Activated B cell treated with CpG ODN at 0.5 μM for 24 hours (primary cell): ENCODE measurements around the gene ECT2L. TPM values are rescaled to one million over a fixed set of nuclear protein-coding genes. Genes with fewer than 3 reads are reported as not detected.

ENCODE experiments used
- ATAC-seq: fragments of 200-7000 bp; cut with Tn5 transposase; one replicate; pipeline ENCODE4 v1.10.0; 2021; ENCODE audit warnings: low read depth, mild to moderate bottlenecking, moderate library complexity
- CTCF ChIA-PET: fragments of 350-600 bp; sonication (Branson Sonifier 250); formaldehyde crosslinking; loops from one replicate; lab custom pipeline; 2021; ENCODE audit warnings: antibody characterized with exemption; lab: Charles Lee
- POLR2A ChIA-PET: fragments of 350-600 bp; sonication (Branson Sonifier 250); formaldehyde crosslinking; loops from one replicate; lab custom pipeline; 2021; ENCODE audit warnings: antibody characterized with exemption; lab: Charles Lee
- DNase-seq: peaks from one replicate; pipeline ENCODE4 v3.0.0; 2022
- H3K27ac Mint-ChIP-seq: one replicate; pipeline ENCODE4 v1.8.0; 2020; ENCODE audit warnings: mixed read lengths
- H3K27me3 Mint-ChIP-seq: one replicate; pipeline ENCODE4 v1.8.0; 2021; ENCODE audit warnings: mixed read lengths
- H3K36me3 Mint-ChIP-seq: one replicate; pipeline ENCODE4 v1.8.0; 2021; ENCODE audit warnings: low read depth, mixed read lengths
- H3K4me1 Mint-ChIP-seq: one replicate; pipeline ENCODE4 v1.8.0; 2021; ENCODE audit warnings: mixed read lengths
- H3K4me3 Mint-ChIP-seq: one replicate; pipeline ENCODE4 v1.8.0; 2020; ENCODE audit warnings: mild to moderate bottlenecking, mixed read lengths
- H3K9me3 Mint-ChIP-seq: one replicate; pipeline ENCODE4 v1.8.0; 2020; ENCODE audit warnings: mixed read lengths
- CTCF ChIP-seq: fragments of 200-600 bp; IDR thresholded peaks from one replicate; pipeline ENCODE4 v1.8.0; 2022; ENCODE audit warnings: antibody characterized with exemption, mild to moderate bottlenecking
- intact Hi-C: fragments of 100-400 bp; cut with micrococcal nuclease; formaldehyde crosslinking; loops from one replicate; pipeline ENCODE4 v1.15.1; 2024
- total RNA-seq: library from RNA; stranded (reverse); gene quantifications from 2 replicates; pipeline ENCODE4 v1.2.3, GENCODE V29; 2022

ECT2L gene
- total RNA-seq, 1 donor from 2014 or later, result not detected

GRCh38 chr6:138769102-138769676, 26.7 kb upstream of the ECT2L start:
- Mint-ChIP-seq H3K27me3 (no peaks in the 10 kb centered on the region), H3K9me3 (no peaks in the 10 kb centered on the region), H3K4me1 (peaks cover 26% of the 10 kb centered on the region), H3K27ac (peak overlapping the region; percentile 46), H3K36me3 (peaks cover 10% of the 10 kb centered on the region), H3K4me3 (no peak overlapping the region)
- ChIA-PET POLR2A (no interaction called here), CTCF (interaction anchor here (0.7 to 2.1 kb wide), 6 partner anchors 77 to 653 kb away, joined by 3 to 11 read pairs (median 4); no protein-coding TSS in a partner anchor)
- no peak for ATAC-seq
- no peak for TF ChIP-seq CTCF
- intact Hi-C loops, result loop anchor here (5.0 kb wide), 1 partner anchor 252 kb away; no protein-coding TSS in a partner anchor
- no peak for DNase-seq

GRCh38 chr6:138772596-138773176, 23.2 kb upstream of the ECT2L start:
- peaks cover 28% of the 10 kb centered on the region for H3K4me1 Mint-ChIP-seq

GRCh38 chr6:138773177-138774091, 22.5 kb upstream of the ECT2L start, which contains the start of gene CCDC28A:
TSS of gene CCDC28A (plus strand) at chr6:138773769. CDS start at chr6:138776121, 2,352 bp downstream.
- TF ChIP-seq CTCF, result no peak
- Mint-ChIP-seq H3K27ac (peak within 1 kb of the TSS; percentile 100), H3K27me3 (no peaks in the 10 kb centered on the region), H3K9me3 (no peaks in the 10 kb centered on the region), H3K36me3 (peaks cover 26% of the 10 kb centered on the region), H3K4me3 (peak within 1 kb of the TSS; percentile 100), H3K4me1 (peaks cover 28% of the 10 kb centered on the region)
- CTCF ChIA-PET, result interaction anchor here (0.7 to 1.3 kb wide), 3 partner anchors 591 to 657 kb away, joined by 3 to 6 read pairs (median 3); no protein-coding TSS in a partner anchor
- DNase-seq, result peak; percentile 90
- intact Hi-C loops, result loop anchor here (1.0 to 5.0 kb wide), 8 partner anchors 215 to 666 kb away; partner anchors contain the start of genes ARFGEF3, CITED2, HEBP2 and HECA
- POLR2A ChIA-PET, result interaction anchor here (0.5 to 1.7 kb wide), 12 partner anchors 10 to 1605 kb away, joined by 3 to 19 read pairs (median 4); partner anchors contain the start of genes ABRACL, CITED2, HEBP2 and TXLNB
- ATAC-seq, result peak; percentile 85

More at GRCh38 chr6:138772596-138773176, 23.2 kb upstream of the ECT2L start:
- Mint-ChIP-seq H3K27ac (peak overlapping the region; percentile 100), H3K27me3 (no peaks in the 10 kb centered on the region), H3K9me3 (no peaks in the 10 kb centered on the region), H3K36me3 (peaks cover 19% of the 10 kb centered on the region), H3K4me3 (peak overlapping the region; percentile 100)
- POLR2A ChIA-PET, result interaction anchor here (0.5 to 1.7 kb wide), 9 partner anchors 81 to 602 kb away, joined by 3 to 19 read pairs (median 5); partner anchors contain the start of genes ABRACL, CITED2, HEBP2 and TXLNB
- intact Hi-C loops, result loop anchor here (1.0 to 5.0 kb wide), 8 partner anchors 216 to 665 kb away; partner anchors contain the start of genes ARFGEF3, CITED2, HEBP2 and HECA
- ATAC-seq (no peak), DNase-seq (no peak)
- CTCF ChIA-PET, result interaction anchor here (1.0 to 2.0 kb wide), 4 partner anchors 80 to 657 kb away, joined by 3 to 6 read pairs (median 6); no protein-coding TSS in a partner anchor
- TF ChIP-seq CTCF, result no peak

- intact Hi-C loops, result loop anchor here (5.0 kb wide), 2 partner anchors 612 to 667 kb away; partner anchors contain the start of genes ARFGEF3 and PERP
- Mint-ChIP-seq H3K4me1 (peaks cover 20% of the 10 kb centered on the region), H3K27me3 (no peaks in the 10 kb centered on the region), H3K9me3 (no peaks in the 10 kb centered on the region), H3K27ac (peak overlapping the region; percentile 100), H3K4me3 (peak overlapping the region; percentile 100), H3K36me3 (peaks cover 33% of the 10 kb centered on the region)
- DNase-seq (no peak), ATAC-seq (no peak)
- POLR2A ChIA-PET, result interaction anchor here (1.7 kb wide), 1 partner anchor 182 kb away, joined by 5 read pairs; no protein-coding TSS in a partner anchor
- TF ChIP-seq CTCF, result no peak
- CTCF ChIA-PET, result no interaction called here
These were observed 21.5 kb upstream of the ECT2L start for GRCh38 chr6:138774370-138774769.
